GM10248 (cell line): ENCODE results near the gene ANG.

ENCODE experiments used
- CTCF ChIA-PET: fragments of 300-600 bp; sonication (Branson Sonifier 250); formaldehyde crosslinking; extraction: SDS; loops from one replicate; lab custom pipeline; 2021; ENCODE audit warnings: antibody characterized with exemption; lab: Yijun Ruan, JAX
- POLR2A ChIA-PET: fragments of 350-650 bp; sonication (Branson Sonifier 250); formaldehyde crosslinking; extraction: SDS; loops from one replicate; lab custom pipeline; 2020; ENCODE audit warnings: antibody characterized with exemption; lab: Yijun Ruan, JAX
- DNase-seq: peaks from one replicate; pipeline ENCODE4 v3.0.0; 2012; ENCODE audit errors: extremely low spot score
- TF ChIP-seq, protein P1 (sequence below): IDR thresholded peaks from 2 replicates; pipeline ENCODE4 v1.5.1; 2012; ENCODE audit warnings: mild to moderate bottlenecking, low read depth; ENCODE audit errors: extremely low read depth, missing control alignments, control extremely low read depth

Gene ANG

DNA sequence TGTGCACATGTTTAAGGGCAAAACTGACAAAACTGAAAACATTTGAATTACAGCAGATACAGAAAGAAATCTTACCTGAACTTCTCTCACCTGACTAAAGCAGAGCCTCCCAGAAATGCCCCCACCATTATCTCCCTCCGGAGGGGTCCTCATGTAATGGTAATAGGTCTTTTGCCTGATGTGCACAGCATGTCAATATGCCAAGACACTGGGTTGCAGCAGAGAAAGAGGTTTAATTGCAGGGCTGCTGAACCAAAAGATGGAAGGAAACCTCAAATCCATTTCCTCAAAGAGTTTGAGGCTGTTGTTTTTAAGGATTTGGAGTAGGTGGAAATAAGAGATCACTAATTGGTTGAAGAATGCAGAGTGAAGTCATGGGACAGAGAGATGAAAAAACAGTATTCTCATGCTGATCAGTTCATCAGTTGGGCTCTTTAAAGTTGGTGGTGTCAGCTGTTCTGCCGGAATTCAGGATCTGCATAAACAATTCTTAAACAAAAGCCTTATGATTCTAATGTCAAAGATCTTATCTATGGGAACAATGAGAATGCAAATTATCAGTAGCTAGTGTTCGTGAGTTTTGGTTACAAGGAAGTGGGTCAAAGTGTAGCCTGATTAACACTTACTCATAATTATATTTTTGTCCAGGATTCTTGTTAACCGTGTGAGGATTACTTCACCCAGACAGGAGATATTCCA lies 18.2 kb downstream of the ANG start:
- ChIA-PET POLR2A (no interaction called here), CTCF (interaction anchor here (0.9 to 2.4 kb wide), 5 partner anchors 8 to 152 kb away, joined by 3 to 15 read pairs (median 3); no protein-coding TSS in a partner anchor)
- TF ChIP-seq, protein P1, sequence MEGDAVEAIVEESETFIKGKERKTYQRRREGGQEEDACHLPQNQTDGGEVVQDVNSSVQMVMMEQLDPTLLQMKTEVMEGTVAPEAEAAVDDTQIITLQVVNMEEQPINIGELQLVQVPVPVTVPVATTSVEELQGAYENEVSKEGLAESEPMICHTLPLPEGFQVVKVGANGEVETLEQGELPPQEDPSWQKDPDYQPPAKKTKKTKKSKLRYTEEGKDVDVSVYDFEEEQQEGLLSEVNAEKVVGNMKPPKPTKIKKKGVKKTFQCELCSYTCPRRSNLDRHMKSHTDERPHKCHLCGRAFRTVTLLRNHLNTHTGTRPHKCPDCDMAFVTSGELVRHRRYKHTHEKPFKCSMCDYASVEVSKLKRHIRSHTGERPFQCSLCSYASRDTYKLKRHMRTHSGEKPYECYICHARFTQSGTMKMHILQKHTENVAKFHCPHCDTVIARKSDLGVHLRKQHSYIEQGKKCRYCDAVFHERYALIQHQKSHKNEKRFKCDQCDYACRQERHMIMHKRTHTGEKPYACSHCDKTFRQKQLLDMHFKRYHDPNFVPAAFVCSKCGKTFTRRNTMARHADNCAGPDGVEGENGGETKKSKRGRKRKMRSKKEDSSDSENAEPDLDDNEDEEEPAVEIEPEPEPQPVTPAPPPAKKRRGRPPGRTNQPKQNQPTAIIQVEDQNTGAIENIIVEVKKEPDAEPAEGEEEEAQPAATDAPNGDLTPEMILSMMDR = no peak
- no peak for DNase-seq

DNA sequence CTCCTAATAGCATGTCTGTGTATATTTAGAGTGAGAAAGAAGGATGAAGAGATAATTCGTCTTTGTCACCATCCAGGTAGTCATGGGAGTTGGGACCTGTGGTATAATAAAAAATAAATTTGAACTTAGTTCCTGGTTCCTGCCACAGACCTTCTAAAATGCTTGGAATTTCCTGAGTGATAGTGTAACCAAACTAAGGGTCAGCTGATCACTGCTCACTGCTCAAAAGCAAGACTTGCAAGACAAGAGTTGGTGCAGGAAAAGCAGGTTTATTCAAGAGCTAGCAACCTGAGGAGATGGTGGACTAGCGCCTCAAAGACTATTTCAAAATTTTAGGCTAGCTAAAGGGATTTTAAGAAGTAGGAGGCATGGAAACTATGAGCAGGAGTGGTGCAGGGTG lies 19.1 kb downstream of the ANG start:
- no peak for DNase-seq
- ChIA-PET POLR2A (no interaction called here), CTCF (interaction anchor here (0.9 to 2.4 kb wide), 6 partner anchors 9 to 307 kb away, joined by 3 to 15 read pairs (median 3); no protein-coding TSS in a partner anchor)
- TF ChIP-seq, protein P1 = no peak

DNA sequence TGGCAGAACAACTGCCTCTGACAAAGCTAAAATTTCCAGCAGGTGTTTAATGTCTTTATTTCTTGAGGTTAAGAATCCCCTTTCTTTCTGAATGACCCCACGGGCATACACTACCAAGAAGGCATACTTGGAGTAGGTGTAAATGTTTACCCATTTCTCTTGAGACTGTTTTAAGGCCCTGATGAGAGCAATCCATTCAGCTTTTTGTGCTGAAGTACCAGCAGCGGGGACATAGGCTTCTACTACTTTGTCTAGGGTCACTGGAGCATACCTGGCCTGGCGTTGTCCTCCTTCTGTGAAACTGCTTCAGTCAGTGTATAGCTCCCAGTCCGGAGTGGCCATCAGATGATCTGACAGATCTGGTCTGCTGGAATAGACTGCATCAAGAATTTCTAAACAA lies 22.7 kb downstream of the ANG start:
- CTCF ChIA-PET = interaction anchor here (1.0 to 1.2 kb wide), 2 partner anchors 46 to 145 kb away, joined by 3 to 4 read pairs; no protein-coding TSS in a partner anchor

DNA sequence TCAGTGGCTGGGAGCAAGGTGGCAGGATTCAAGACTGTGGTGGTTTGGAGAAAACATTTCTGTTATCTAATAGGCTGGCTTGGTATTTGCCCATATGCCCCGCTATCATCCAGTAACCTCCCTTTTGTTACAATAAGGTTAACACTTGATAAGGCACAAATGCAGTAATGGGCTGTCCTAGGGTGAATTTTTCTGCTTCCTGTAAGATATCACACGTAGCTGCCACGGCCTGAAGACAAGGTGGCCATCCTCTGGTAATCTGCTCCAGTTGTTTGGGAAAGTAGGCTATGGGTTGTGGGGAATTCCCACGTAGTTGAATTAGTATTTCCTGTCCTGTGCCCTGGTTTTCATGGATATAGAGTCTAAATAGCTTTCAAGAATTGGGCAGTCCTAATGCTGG lies 23.1 kb downstream of the ANG start:
- CTCF ChIA-PET = interaction anchor here (1.2 kb wide), 1 partner anchor 144 kb away, joined by 4 read pairs; no protein-coding TSS in a partner anchor
- POLR2A ChIA-PET = no interaction called here
- TF ChIP-seq, protein P1 = no peak
- DNase-seq = no peak

More for the DNA sequence above, 22.7 kb downstream of the ANG start:
- DNase-seq = no peak
- TF ChIP-seq, protein P1 = no peak
- POLR2A ChIA-PET = no interaction called here

DNA sequence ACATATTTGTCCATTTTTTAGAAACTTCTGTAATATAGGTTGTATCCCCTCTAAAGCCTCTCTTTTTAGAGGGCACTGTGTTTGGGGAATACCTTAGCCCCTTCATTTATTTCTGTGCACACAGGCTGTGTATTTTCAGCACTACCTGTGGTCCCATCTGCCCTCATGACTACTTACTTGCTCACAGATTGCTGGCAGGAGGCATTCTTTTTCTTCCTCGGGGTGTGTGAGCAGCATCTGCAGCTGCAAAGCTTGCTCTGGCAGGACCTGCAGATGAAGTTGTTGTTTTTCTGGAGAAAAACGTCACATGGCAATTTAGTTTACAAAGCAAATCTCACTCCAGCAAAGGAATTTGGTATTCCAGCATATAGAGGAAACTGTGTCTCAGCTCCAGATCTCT lies 24.3 kb downstream of the ANG start:
- ChIA-PET POLR2A (no interaction called here), CTCF (interaction anchor here (1.2 to 3.1 kb wide), 2 partner anchors 182 to 258 kb away, joined by 3 to 8 read pairs; no protein-coding TSS in a partner anchor)
- DNase-seq = no peak
- TF ChIP-seq, protein P1 = no peak

DNA sequence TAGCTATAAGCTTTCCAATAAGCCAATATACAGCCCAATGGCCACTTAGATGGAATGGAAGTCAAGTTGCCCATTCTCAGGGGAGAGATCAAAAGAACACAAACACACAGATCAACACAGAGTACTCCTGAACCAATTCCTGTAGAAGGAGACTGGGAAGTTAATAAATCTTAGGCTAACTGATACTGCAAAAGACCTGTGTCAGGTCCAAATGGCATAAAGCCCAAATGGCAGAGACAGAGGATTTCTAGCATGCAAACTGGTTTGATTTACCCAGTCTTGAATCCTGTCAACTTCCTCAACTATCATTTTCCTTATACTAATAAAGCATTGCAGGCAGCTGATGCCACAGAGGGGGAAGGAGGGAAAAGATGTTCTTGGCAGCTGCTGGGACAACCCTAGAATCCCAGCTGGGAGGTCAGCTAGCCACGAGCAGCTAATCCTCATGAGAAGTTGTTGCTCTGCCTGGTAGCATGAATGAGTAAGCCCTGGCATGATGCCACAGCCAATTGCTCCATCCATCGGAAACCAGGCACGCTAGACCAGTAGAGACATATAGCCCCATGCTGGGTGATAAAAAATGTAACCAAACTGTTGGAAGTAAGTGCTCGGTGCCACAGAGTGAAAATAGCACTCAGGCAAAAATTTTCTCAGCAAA lies 26.2 kb downstream of the ANG start:
- DNase-seq = no peak
- TF ChIP-seq, protein P1 = no peak
- POLR2A ChIA-PET = no interaction called here
- CTCF ChIA-PET = interaction anchor here (1.6 to 3.1 kb wide), 2 partner anchors 159 to 256 kb away, joined by 5 to 8 read pairs; no protein-coding TSS in a partner anchor
